PFSK-1 (cell line): Measurements from ENCODE around the gene SLC10A4.

ENCODE experiments used
- FOXP2 ChIP-seq: optimal IDR thresholded peaks from 2 replicates; pipeline ENCODE3; 2011; ENCODE audit warnings: borderline replicate concordance, control low read depth, inconsistent platforms; ENCODE audit not compliant: insufficient read depth; ENCODE audit errors: extremely low read length, extremely low read depth
- POLR2AphosphoS5 ChIP-seq: IDR thresholded peaks from 2 replicates; pipeline ENCODE4 v1.6.1; 2012; ENCODE audit warnings: low read depth, mild to moderate bottlenecking, control low read depth, low read length, moderate library complexity
- SIN3A ChIP-seq: IDR thresholded peaks from 2 replicates; pipeline ENCODE4 v1.6.1; 2012; ENCODE audit warnings: mild to moderate bottlenecking, low read length, moderate library complexity, borderline replicate concordance; ENCODE audit not compliant: insufficient read depth
- TAF1 ChIP-seq: IDR thresholded peaks from 2 replicates; pipeline ENCODE4 v1.6.1; 2012; ENCODE audit warnings: low read length, control low read depth, borderline replicate concordance; ENCODE audit not compliant: insufficient read depth
- TF ChIP-seq, protein P1 (sequence below), 2 experiments: IDR thresholded peaks; 2 replicates each; pipeline versions ENCODE4 v1.6.1 to v1.8.0; 2011 to 2012; ENCODE audit warnings: low read depth in 2 of 2, low read length in 2 of 2, control low read depth in 1 of 2, inconsistent platforms in 1 of 2, mild to moderate bottlenecking in 1 of 2, moderate library complexity in 1 of 2; ENCODE audit not compliant: insufficient read depth in 1 of 2

DNA sequence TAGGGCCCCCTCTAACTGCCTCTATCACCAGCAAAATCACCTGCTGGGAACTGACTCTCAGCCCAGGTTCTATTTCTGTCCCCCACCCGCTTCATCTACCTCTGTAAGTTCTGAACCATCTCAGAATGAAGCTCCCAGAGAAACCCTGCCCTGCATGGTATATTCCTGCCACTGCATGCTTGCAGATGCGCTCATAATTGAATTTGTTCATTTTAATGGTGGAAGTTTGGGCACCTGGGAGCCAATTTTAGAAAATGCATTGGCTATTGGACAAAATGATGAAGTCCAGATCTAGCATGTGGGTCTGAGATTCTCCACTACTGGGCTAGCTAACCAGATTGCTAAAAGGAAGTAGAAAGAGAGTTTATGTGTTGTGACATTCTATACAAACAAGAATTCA lies 28.6 kb upstream of the SLC10A4 start:
- TF ChIP-seq SIN3A, result no peak
- TF ChIP-seq POLR2AphosphoS5, result no peak
- TF ChIP-seq, protein P1, sequence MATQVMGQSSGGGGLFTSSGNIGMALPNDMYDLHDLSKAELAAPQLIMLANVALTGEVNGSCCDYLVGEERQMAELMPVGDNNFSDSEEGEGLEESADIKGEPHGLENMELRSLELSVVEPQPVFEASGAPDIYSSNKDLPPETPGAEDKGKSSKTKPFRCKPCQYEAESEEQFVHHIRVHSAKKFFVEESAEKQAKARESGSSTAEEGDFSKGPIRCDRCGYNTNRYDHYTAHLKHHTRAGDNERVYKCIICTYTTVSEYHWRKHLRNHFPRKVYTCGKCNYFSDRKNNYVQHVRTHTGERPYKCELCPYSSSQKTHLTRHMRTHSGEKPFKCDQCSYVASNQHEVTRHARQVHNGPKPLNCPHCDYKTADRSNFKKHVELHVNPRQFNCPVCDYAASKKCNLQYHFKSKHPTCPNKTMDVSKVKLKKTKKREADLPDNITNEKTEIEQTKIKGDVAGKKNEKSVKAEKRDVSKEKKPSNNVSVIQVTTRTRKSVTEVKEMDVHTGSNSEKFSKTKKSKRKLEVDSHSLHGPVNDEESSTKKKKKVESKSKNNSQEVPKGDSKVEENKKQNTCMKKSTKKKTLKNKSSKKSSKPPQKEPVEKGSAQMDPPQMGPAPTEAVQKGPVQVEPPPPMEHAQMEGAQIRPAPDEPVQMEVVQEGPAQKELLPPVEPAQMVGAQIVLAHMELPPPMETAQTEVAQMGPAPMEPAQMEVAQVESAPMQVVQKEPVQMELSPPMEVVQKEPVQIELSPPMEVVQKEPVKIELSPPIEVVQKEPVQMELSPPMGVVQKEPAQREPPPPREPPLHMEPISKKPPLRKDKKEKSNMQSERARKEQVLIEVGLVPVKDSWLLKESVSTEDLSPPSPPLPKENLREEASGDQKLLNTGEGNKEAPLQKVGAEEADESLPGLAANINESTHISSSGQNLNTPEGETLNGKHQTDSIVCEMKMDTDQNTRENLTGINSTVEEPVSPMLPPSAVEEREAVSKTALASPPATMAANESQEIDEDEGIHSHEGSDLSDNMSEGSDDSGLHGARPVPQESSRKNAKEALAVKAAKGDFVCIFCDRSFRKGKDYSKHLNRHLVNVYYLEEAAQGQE (IDR thresholded peaks at IDR 0.05; ENCODE audit: insufficient read depth in 1 of 2, low read depth in 2 of 2, low read length in 2 of 2), result no peak
- TF ChIP-seq TAF1, result no peak
- no peak for TF ChIP-seq FOXP2
